Body of pancreas (tissue), 4 donors: ENCODE results near the gene CCDC43.

ENCODE experiments used
- CTCF ChIP-seq, 7 experiments: fragments of 450-650 bp in 4 of 7; fragments of 200-600 bp in 3 of 7; sonication (generic) in 3 of 7; IDR thresholded peaks; one replicate each; pipeline ENCODE4 v1.5.1; 2016 to 2019; ENCODE audit warnings: antibody characterized with exemption in 7 of 7
- POLR2A ChIP-seq, 3 donors: fragments of 450-650 bp; IDR thresholded peaks; one replicate each; pipeline ENCODE4 v1.6.1; 2016; ENCODE audit warnings: antibody characterized with exemption in 3 of 3, mild to moderate bottlenecking in 2 of 3

GRCh38 chr17:44734272-44734671, 44.7 kb upstream of the CCDC43 start:
- no peak for TF ChIP-seq CTCF (IDR thresholded peaks at IDR 0.05)
- no peak for TF ChIP-seq POLR2A (IDR thresholded peaks at IDR 0.05)
